GM12873 (cell line): Measurements from ENCODE around the gene TTC33.

ENCODE experiments used
- TF ChIP-seq, protein P1 (sequence below): IDR thresholded peaks from 2 replicates; pipeline ENCODE4 v1.5.1; 2012; ENCODE audit warnings: low read depth, mild to moderate bottlenecking, moderate library complexity, low read length, control low read depth; ENCODE audit not compliant: insufficient read depth; ENCODE audit errors: missing control alignments

TTC33 gene

GRCh38 chr5:40691894-40692293 lies 63.9 kb downstream of the TTC33 start:
- TF ChIP-seq, protein P1, sequence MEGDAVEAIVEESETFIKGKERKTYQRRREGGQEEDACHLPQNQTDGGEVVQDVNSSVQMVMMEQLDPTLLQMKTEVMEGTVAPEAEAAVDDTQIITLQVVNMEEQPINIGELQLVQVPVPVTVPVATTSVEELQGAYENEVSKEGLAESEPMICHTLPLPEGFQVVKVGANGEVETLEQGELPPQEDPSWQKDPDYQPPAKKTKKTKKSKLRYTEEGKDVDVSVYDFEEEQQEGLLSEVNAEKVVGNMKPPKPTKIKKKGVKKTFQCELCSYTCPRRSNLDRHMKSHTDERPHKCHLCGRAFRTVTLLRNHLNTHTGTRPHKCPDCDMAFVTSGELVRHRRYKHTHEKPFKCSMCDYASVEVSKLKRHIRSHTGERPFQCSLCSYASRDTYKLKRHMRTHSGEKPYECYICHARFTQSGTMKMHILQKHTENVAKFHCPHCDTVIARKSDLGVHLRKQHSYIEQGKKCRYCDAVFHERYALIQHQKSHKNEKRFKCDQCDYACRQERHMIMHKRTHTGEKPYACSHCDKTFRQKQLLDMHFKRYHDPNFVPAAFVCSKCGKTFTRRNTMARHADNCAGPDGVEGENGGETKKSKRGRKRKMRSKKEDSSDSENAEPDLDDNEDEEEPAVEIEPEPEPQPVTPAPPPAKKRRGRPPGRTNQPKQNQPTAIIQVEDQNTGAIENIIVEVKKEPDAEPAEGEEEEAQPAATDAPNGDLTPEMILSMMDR: no peak

- TF ChIP-seq, protein P1: no peak
These were observed 65.5 kb downstream of the TTC33 start for GRCh38 chr5:40690267-40690666.

GRCh38 chr5:40689438-40689837 lies 66.3 kb downstream of the TTC33 start:
- TF ChIP-seq, protein P1: no peak

DNA sequence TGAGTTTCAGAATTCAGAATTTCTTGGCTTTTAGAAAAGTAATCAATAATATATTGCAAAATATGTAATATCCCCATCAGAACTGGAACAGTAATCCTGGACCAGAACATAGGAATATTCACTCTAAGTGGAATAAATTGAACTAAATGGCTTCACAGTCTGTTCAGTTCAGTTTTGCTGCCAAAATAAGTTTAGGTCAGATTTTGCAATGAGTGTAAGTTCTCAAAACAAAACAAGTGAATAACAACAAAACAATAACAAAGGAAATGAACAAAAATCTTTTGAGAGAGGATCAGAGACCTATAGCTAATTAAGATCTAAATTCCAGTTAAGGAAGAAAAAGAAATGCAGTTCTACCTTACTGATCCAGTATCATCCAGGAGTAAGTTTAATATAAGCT lies 66.8 kb downstream of the TTC33 start:
- TF ChIP-seq, protein P1: no peak

DNA sequence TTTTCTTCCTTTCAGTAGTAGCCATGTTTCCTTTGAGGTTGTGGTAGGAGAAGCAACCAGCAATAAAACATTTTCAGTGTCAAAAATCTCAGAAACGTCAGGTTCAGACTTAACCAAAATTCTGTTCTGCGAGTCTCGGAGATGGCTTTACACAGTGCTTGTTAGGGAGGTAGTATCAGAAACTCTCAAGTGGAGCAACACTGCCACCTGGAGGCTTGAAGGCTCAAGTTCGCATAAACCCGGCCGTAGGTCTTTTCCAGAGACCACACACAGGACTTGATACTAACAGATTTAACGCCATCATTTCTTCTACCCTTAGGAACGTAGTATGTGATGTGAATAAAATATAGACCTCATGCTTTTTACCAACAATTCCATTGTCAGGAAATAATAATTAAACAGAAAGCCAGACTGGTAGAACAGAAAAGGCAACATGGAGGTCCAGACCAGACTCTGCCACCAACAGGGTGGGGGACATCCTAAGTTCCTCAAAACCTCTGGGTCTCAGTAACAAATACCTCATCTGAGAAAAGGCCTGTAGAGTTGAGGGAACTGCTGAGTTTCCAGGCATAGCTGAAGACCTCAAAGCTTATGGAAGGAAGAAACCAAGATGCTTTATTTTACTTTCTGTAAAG lies 67.5 kb downstream of the TTC33 start:
- TF ChIP-seq, protein P1: peak; percentile 82

- TF ChIP-seq, protein P1: peak; percentile 2
These were observed 68.4 kb downstream of the TTC33 start for GRCh38 chr5:40687321-40687720.

DNA sequence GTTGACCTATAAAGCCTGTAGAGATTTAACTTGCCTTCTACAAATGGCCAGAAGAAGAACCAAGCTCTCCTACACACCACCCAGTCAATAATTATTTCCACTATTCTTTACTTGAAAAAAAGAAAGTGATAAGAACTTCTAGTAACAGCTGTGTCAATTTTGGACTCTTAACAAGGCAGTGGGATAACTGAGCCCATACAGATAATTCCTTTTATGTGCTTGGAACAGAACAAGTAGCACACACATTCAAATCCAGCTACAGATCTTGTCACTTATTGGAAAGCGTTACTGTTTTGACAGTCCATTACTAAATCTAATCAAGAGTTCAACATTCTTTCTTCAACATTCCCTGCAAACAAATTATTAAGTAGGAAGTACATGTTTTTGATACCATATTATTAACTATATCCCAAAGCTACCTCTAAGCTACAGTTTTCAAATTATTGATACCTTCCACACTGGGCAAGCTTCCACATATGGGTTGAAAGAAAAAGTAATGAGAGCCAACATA lies 69.7 kb downstream of the TTC33 start:
- TF ChIP-seq, protein P1: no peak
